NT2/D1 (cell line): ENCODE data around the gene RPS18.

Experiments
- SUZ12 ChIP-seq: IDR thresholded peaks from 2 replicates; pipeline ENCODE4 v1.6.1; 2011; ENCODE audit not compliant: insufficient read length, insufficient read depth; ENCODE audit errors: extremely low read depth
- YY1 ChIP-seq: IDR thresholded peaks from 2 replicates; pipeline ENCODE4 v1.6.1; 2011; ENCODE audit not compliant: insufficient read length, insufficient read depth
- ZNF274 ChIP-seq: IDR thresholded peaks from 2 replicates; pipeline ENCODE4 v1.6.1; 2011; ENCODE audit warnings: mild to moderate bottlenecking, low read depth, low read length

GRCh38 chr6:33324125-33324524 lies 52.2 kb downstream of the RPS18 start:
- TF ChIP-seq YY1 (no peak), ZNF274 (no peak), SUZ12 (no peak)
